Parathyroid adenoma (tissue), 2 donors: ENCODE results near the gene DUS2.
"Not testable (repeated sequence)": the region's sequence is repeated elsewhere in the genome, so short reads cannot be mapped to it uniquely, and the experiment has no call there.

Experiments used
- H2AFZ ChIP-seq: fragments of 300-600 bp; sonication (generic); one replicate; pipeline ENCODE4 v1.7.0; 2017; ENCODE audit warnings: antibody characterized with exemption, mild to moderate bottlenecking
- H3K27ac ChIP-seq: fragments of 300-600 bp; sonication (generic); one replicate; pipeline ENCODE4 v1.7.0; 2017
- H3K27me3 ChIP-seq: fragments of 300-600 bp; sonication (generic); one replicate; pipeline ENCODE4 v1.7.0; 2017; ENCODE audit warnings: low read length; ENCODE audit not compliant: control insufficient read depth, insufficient read depth
- H3K36me3 ChIP-seq: fragments of 300-600 bp; sonication (generic); one replicate; pipeline ENCODE4 v1.7.0; 2017; ENCODE audit warnings: low read length; ENCODE audit not compliant: control insufficient read depth, insufficient read depth
- H3K4me1 ChIP-seq: fragments of 300-600 bp; sonication (generic); one replicate; pipeline ENCODE4 v1.7.0; 2017; ENCODE audit warnings: control low read depth
- H3K4me2 ChIP-seq: fragments of 300-600 bp; sonication (generic); one replicate; pipeline ENCODE4 v1.7.0; 2017; ENCODE audit warnings: low read length
- H3K4me3 ChIP-seq: fragments of 300-600 bp; sonication (generic); one replicate; pipeline ENCODE4 v1.7.0; 2017; ENCODE audit warnings: low read depth, low read length
- H3K79me2 ChIP-seq: fragments of 300-600 bp; sonication (generic); one replicate; pipeline ENCODE4 v1.7.0; 2017; ENCODE audit warnings: control low read depth
- H3K9ac ChIP-seq: fragments of 300-600 bp; sonication (generic); one replicate; pipeline ENCODE4 v1.7.0; 2017; ENCODE audit warnings: mild to moderate bottlenecking
- H3K9me3 ChIP-seq: fragments of 300-600 bp; sonication (generic); one replicate; pipeline ENCODE4 v1.7.0; 2017; ENCODE audit warnings: low read length; ENCODE audit not compliant: control insufficient read depth
- TF ChIP-seq, protein P1 (sequence below): fragments of 300-600 bp; sonication (generic); IDR thresholded peaks from one replicate; pipeline ENCODE4 v1.7.0; 2017; ENCODE audit warnings: antibody characterized with exemption, mild to moderate bottlenecking
- donor health status: primary hyperparathyroidism.

Gene DUS2

DNA sequence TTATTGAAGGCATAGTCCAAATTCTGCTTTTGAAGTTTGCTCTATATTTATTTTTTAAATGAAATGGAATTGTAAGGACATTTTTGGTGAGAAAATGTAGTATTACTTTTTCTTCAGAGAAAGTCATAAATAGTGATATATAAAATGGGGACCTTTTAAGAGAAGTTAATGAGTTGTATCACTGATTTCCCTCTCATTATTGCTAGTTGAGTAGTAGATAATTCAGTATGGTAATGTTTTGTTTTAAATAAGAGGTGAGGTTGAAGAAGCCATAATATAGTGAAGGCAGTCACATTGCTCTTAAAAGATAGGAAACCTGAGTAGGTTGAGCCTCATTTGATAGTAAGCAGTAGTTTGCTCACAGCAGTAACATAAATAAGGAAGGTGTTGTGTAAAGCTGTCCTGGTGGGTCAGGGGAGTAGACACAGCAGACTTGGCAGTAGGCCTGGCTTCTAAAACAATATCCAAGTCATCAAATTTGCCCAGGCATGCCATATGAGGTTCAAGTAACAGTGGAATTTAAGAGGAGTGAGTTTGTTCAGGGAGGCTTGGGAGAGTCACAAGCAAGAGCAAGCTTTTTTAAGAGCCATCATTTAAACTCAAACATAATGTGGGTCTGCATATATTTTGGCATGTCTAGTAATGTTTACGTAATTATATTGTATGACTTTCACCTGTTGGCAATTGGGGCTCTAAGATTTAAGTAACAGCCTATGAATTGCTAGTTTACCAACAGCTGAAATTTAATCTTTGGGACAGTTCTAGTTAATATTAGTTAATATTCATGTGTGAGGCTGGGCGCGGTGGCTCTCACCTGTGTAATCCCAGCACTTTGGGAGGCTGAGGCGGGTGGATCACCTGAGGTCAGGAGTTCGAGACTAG lies 68.5 kb downstream of the DUS2 start:
- peaks cover 4% of the 10 kb centered on the region for H3K4me1 ChIP-seq
- no peak overlapping the region for H3K9ac ChIP-seq
- H2AFZ ChIP-seq: no peak overlapping the region
- no peaks in the 10 kb centered on the region for H3K27me3 ChIP-seq
- H3K4me2 ChIP-seq: peak overlapping the region; percentile 25
- H3K27ac ChIP-seq: peak overlapping the region; percentile 0
- H3K36me3 ChIP-seq: no peaks in the 10 kb centered on the region
- TF ChIP-seq, protein P1, sequence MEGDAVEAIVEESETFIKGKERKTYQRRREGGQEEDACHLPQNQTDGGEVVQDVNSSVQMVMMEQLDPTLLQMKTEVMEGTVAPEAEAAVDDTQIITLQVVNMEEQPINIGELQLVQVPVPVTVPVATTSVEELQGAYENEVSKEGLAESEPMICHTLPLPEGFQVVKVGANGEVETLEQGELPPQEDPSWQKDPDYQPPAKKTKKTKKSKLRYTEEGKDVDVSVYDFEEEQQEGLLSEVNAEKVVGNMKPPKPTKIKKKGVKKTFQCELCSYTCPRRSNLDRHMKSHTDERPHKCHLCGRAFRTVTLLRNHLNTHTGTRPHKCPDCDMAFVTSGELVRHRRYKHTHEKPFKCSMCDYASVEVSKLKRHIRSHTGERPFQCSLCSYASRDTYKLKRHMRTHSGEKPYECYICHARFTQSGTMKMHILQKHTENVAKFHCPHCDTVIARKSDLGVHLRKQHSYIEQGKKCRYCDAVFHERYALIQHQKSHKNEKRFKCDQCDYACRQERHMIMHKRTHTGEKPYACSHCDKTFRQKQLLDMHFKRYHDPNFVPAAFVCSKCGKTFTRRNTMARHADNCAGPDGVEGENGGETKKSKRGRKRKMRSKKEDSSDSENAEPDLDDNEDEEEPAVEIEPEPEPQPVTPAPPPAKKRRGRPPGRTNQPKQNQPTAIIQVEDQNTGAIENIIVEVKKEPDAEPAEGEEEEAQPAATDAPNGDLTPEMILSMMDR: no peak
- H3K79me2 ChIP-seq: peaks cover 41% of the 10 kb centered on the region
- H3K4me3 ChIP-seq: no peak overlapping the region
- H3K9me3 ChIP-seq: no peaks in the 10 kb centered on the region

DNA sequence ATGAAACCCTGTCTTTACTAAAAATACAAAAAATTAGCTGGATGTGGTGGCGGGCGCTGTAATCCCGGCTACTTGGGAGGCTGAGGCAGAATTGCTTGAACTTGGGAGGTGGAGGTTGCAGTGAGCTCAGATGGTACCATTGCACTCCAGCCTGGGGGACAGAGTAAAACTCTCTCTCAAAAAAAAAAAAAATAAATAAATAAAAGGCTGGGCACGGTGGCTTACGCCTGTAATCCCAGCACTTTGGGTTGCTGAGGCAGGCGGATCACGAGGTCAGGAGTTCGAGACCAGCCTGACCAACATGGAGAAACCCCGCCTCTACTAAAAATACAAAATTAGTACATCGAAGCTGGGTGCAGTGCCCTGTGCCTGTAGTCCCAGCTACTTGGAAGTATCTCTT lies 69.2 kb downstream of the DUS2 start:
- H3K27me3 ChIP-seq, H3K4me1 ChIP-seq, H3K27ac ChIP-seq: not testable (repeated sequence)

DNA sequence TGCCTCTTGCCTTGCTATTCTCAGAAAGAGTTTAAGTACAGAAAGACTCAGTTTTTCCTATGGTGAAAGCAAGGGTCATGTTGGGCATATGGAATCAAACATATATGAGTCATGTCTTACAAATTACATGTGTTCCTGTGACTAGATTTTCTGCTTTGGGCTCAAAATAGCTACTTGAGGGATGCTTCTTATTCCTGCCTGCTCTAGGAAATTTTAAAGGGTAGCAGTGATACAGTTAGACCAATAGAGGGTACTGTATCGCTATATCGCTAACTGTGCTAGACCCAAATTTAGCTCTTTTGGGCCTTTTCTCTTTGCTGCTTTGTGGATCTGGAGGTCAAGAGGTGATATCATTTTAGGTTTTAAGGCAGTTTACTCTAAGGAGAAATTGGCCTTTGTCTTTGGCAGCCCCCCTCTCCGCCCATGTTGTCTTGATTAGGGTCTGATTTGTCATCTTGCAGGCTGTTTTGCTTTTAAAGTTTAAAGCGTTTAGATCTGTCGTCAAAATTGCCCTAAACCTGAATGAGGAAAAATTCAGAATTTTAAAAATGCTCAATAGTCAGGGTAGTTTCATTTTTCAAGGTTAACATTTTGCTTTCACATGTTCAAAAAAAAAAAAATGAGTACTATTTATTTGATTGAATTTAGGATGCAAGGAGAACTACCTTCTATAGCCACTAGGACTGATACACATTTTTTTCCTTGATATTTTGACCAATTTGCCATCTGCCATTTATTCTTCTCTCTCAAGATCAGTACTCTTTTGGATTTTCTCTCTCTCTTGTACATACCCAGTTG lies 70.9 kb downstream of the DUS2 start:
- no peaks in the 10 kb centered on the region for H3K27me3 ChIP-seq

More for the DNA sequence above, 69.2 kb downstream of the DUS2 start:
- H3K9me3 ChIP-seq, H3K4me3 ChIP-seq, H3K4me2 ChIP-seq, H3K9ac ChIP-seq, H2AFZ ChIP-seq, H3K36me3 ChIP-seq: not testable (repeated sequence)
- peaks cover 46% of the 10 kb centered on the region for H3K79me2 ChIP-seq

DNA sequence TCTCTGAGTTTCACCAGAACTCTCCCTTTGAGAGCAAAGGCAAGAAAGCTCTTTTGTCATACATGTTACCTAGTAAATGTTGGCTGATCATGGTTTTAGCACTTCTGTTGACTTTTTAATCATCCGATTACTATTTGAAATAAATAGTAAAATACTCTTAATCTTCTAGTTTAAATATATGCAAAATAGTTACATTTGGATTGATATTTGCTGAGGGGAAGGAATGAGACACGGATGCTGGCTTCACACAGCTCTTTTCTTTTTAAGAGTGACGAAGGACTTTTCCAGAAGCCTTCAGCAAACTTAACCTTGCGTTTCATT lies 71.5 kb downstream of the DUS2 start:
- H3K4me1 ChIP-seq: peaks cover 4% of the 10 kb centered on the region
- no peak overlapping the region for H3K9ac ChIP-seq
- peaks cover 51% of the 10 kb centered on the region for H3K79me2 ChIP-seq
- H2AFZ ChIP-seq: no peak overlapping the region
- H3K9me3 ChIP-seq: no peaks in the 10 kb centered on the region
- TF ChIP-seq, protein P1: no peak
- no peak overlapping the region for H3K4me2 ChIP-seq
- H3K36me3 ChIP-seq: no peaks in the 10 kb centered on the region
- H3K4me3 ChIP-seq: no peak overlapping the region
- no peak overlapping the region for H3K27ac ChIP-seq
- H3K27me3 ChIP-seq: no peaks in the 10 kb centered on the region

More for the DNA sequence above, 70.9 kb downstream of the DUS2 start:
- Histone ChIP-seq H3K79me2 (peaks cover 49% of the 10 kb centered on the region), H3K9ac (no peak overlapping the region), H3K36me3 (no peaks in the 10 kb centered on the region), H3K4me1 (peaks cover 4% of the 10 kb centered on the region), H3K9me3 (no peaks in the 10 kb centered on the region), H2AFZ (no peak overlapping the region), H3K27ac (no peak overlapping the region), H3K4me3 (no peak overlapping the region), H3K4me2 (no peak overlapping the region)
- TF ChIP-seq, protein P1: peak; percentile 5

DNA sequence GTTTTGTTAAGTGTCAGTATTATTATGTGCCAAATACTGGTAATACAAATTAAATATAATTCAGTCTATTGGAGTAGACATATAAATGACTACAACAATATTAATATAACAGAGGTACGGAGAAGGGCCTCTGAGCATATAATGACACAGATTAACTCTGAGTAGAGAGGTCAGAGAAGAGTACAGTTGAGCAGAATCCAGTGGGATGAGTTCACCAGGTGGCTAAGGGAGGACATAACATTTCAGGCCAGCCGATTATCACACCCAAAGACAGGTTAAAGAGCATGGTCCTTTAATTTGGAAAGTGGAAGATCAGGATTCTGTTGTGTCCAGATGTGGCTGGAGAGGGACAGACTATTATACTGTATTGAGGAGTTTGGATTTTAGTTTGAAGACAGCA lies 73.4 kb downstream of the DUS2 start:
- H3K36me3 ChIP-seq: no peaks in the 10 kb centered on the region
- H3K4me2 ChIP-seq: no peak overlapping the region
- H3K4me1 ChIP-seq: peaks cover 4% of the 10 kb centered on the region
- TF ChIP-seq, protein P1: no peak
- H3K4me3 ChIP-seq: no peak overlapping the region
- no peaks in the 10 kb centered on the region for H3K9me3 ChIP-seq
- peaks cover 66% of the 10 kb centered on the region for H3K79me2 ChIP-seq
- no peak overlapping the region for H2AFZ ChIP-seq
- H3K9ac ChIP-seq: no peak overlapping the region
- H3K27ac ChIP-seq: no peak overlapping the region
- no peaks in the 10 kb centered on the region for H3K27me3 ChIP-seq
